HFFc6 (cell line): ENCODE measurements around the gene GPR12. TPM values are rescaled to one million over a fixed set of nuclear protein-coding genes. Genes with fewer than 3 reads are reported as not detected.
A peak's percentile ranks its signal among the peaks of the same experiment; 100 is the strongest.

Experiments
- DNase-seq: peaks from one replicate; pipeline ENCODE4 v3.0.0-alpha.2; 2018
- H3K27ac Mint-ChIP-seq: 2 replicates; pipeline ENCODE4 v1.8.0; 2020; ENCODE audit warnings: mild to moderate bottlenecking, mixed read lengths
- H3K27me3 Mint-ChIP-seq: 2 replicates; pipeline ENCODE4 v1.8.0; 2021; ENCODE audit warnings: mild to moderate bottlenecking, moderate library complexity, mixed read lengths; ENCODE audit not compliant: insufficient read depth
- H3K36me3 Mint-ChIP-seq: 2 replicates; pipeline ENCODE4 v1.8.0; 2021; ENCODE audit warnings: low read depth, mixed read lengths
- H3K4me1 Mint-ChIP-seq: 2 replicates; pipeline ENCODE4 v1.8.0; 2020; ENCODE audit warnings: low read depth, mixed read lengths
- H3K4me3 Mint-ChIP-seq: 2 replicates; pipeline ENCODE4 v1.8.0; 2020; ENCODE audit warnings: mild to moderate bottlenecking, moderate library complexity, mixed read lengths
- H3K9me3 Mint-ChIP-seq: 2 replicates; pipeline ENCODE4 v1.8.0; 2020; ENCODE audit warnings: mild to moderate bottlenecking, mixed read lengths
- CTCF ChIP-seq: fragments of 200-600 bp; sonication (generic); IDR thresholded peaks from 2 replicates; pipeline ENCODE4 v1.5.0; 2021; ENCODE audit warnings: antibody characterized with exemption, mild to moderate bottlenecking
- total RNA-seq, 6 experiments: library from RNA; stranded (reverse); fragmentation: NEBNext Ultra II Directional; extraction: Animal tissue kit (Norgen Biotek cat#: 25700); gene quantifications; 2 replicates in 1 of 6; 3 replicates in 5 of 6; pipeline ENCODE4 v1.2.3, GENCODE V29; 2021

GPR12 gene
- total RNA-seq, 6 experiments from 2014 or later: not detected

- DNase-seq: no peak
- H3K4me3 Mint-ChIP-seq: no peak overlapping the region
- H3K27ac Mint-ChIP-seq: no peak overlapping the region
- H3K9me3 Mint-ChIP-seq: no peaks in the 10 kb centered on the region
- no peak for TF ChIP-seq CTCF
- no peaks in the 10 kb centered on the region for H3K36me3 Mint-ChIP-seq
- peaks cover 5% of the 10 kb centered on the region for H3K27me3 Mint-ChIP-seq
- no peaks in the 10 kb centered on the region for H3K4me1 Mint-ChIP-seq
These were observed 11.9 kb upstream of the GPR12 start for GRCh38 chr13:26772531-26772930.

GRCh38 chr13:26771796-26772195 is 11.2 kb upstream of the GPR12 start:
- H3K9me3 Mint-ChIP-seq: no peaks in the 10 kb centered on the region
- no peaks in the 10 kb centered on the region for H3K36me3 Mint-ChIP-seq
- TF ChIP-seq CTCF: no peak
- H3K27me3 Mint-ChIP-seq: peaks cover 5% of the 10 kb centered on the region
- H3K4me3 Mint-ChIP-seq: no peak overlapping the region
- DNase-seq: no peak
- no peaks in the 10 kb centered on the region for H3K4me1 Mint-ChIP-seq
- H3K27ac Mint-ChIP-seq: no peak overlapping the region

GRCh38 chr13:26762745-26763345 is 2.3 kb upstream of the GPR12 start:
- Mint-ChIP-seq H3K9me3 (no peaks in the 10 kb centered on the region; the same call in 1 of the 2 replicates), H3K27ac (no peak overlapping the region), H3K27me3 (peaks cover 54% of the 10 kb centered on the region), H3K36me3 (peaks cover 4% of the 10 kb centered on the region; the same call in 1 of the 2 replicates), H3K4me3 (no peak overlapping the region), H3K4me1 (no peaks in the 10 kb centered on the region)
- TF ChIP-seq CTCF: no peak
- DNase-seq: no peak

- no peak overlapping the region for H3K4me3 Mint-ChIP-seq
- H3K27ac Mint-ChIP-seq: no peak overlapping the region
- DNase-seq: no peak
- no peaks in the 10 kb centered on the region; the same call in 1 of the 2 replicates for H3K9me3 Mint-ChIP-seq
- peaks cover 61% of the 10 kb centered on the region for H3K27me3 Mint-ChIP-seq
- H3K36me3 Mint-ChIP-seq: peaks cover 4% of the 10 kb centered on the region; the same call in 1 of the 2 replicates
- TF ChIP-seq CTCF: no peak
- no peaks in the 10 kb centered on the region for H3K4me1 Mint-ChIP-seq
These were observed 421 bp upstream of the GPR12 start for GRCh38 chr13:26760832-26761582.

GRCh38 chr13:26759249-26759906 is 1.2 kb downstream of the GPR12 start:
- no peak for DNase-seq
- H3K9me3 Mint-ChIP-seq: no peaks in the 10 kb centered on the region; the same call in 1 of the 2 replicates
- no peak overlapping the region for H3K27ac Mint-ChIP-seq
- H3K4me3 Mint-ChIP-seq: peak overlapping the region; percentile 43; the same call in 1 of the 2 replicates
- H3K36me3 Mint-ChIP-seq: peaks cover 4% of the 10 kb centered on the region; the same call in 1 of the 2 replicates
- no peak for TF ChIP-seq CTCF
- H3K27me3 Mint-ChIP-seq: peaks cover 51% of the 10 kb centered on the region
- H3K4me1 Mint-ChIP-seq: no peaks in the 10 kb centered on the region
